ENCODE measurements around the gene IMMP2L. TPM values are rescaled to one million over a fixed set of nuclear protein-coding genes. Genes with fewer than 3 reads are reported as not detected.

Gene IMMP2L
- total RNA-seq, 1 experiment from 2014 or later: 8.6 TPM

- Histone ChIP-seq H3K4me2 (ENCODE audit: low read length) (no peak overlapping the region), H3K4me3 (ENCODE audit: low read length) (no peak overlapping the region), H3K9ac (ENCODE audit: low read length) (no peak overlapping the region), H3K79me2 (ENCODE audit: low read length) (no peaks in the 10 kb centered on the region), H3K36me3 (ENCODE audit: low read depth, low read length) (no peaks in the 10 kb centered on the region), H3K9me2 (replicated peaks; ENCODE audit: low read length) (no peaks in the 10 kb centered on the region), H3K27ac (ENCODE audit: low read length) (no peak overlapping the region), H4K20me1 (ENCODE audit: low read length) (no peaks in the 10 kb centered on the region), H3K4me1 (ENCODE audit: insufficient read depth, low read length) (no peaks in the 10 kb centered on the region), H3K27me3 (ENCODE audit: low read length) (no peaks in the 10 kb centered on the region), H3F3A (ENCODE audit: low read length, unreplicated experiment) (no peaks in the 10 kb centered on the region), H2AFZ (ENCODE audit: low read length) (no peak overlapping the region), H3K9me3 (ENCODE audit: low read length) (no peaks in the 10 kb centered on the region)
- ChIA-PET CTCF (no interaction called here), POLR2A (ENCODE audit: unreplicated experiment) (interaction anchor here (0.6 kb wide), 2 partner anchors 83 to 602 kb away, joined by 3 read pairs; no protein-coding TSS in a partner anchor)
- ATAC-seq (no peak), DNase-seq (no peak)
- TF ChIP-seq, protein P1, sequence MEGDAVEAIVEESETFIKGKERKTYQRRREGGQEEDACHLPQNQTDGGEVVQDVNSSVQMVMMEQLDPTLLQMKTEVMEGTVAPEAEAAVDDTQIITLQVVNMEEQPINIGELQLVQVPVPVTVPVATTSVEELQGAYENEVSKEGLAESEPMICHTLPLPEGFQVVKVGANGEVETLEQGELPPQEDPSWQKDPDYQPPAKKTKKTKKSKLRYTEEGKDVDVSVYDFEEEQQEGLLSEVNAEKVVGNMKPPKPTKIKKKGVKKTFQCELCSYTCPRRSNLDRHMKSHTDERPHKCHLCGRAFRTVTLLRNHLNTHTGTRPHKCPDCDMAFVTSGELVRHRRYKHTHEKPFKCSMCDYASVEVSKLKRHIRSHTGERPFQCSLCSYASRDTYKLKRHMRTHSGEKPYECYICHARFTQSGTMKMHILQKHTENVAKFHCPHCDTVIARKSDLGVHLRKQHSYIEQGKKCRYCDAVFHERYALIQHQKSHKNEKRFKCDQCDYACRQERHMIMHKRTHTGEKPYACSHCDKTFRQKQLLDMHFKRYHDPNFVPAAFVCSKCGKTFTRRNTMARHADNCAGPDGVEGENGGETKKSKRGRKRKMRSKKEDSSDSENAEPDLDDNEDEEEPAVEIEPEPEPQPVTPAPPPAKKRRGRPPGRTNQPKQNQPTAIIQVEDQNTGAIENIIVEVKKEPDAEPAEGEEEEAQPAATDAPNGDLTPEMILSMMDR (conservative IDR thresholded peaks at IDR 0.05; ENCODE audit: low read depth, low read length): no peak
- TF ChIP-seq EZH2 (IDR thresholded peaks at IDR 0.05; ENCODE audit: low read length, unreplicated experiment): no peak
- TF ChIP-seq EZH2phosphoT487 (IDR thresholded peaks at IDR 0.05; ENCODE audit: borderline replicate concordance, low read length): no peak
- no TSS peak for BruUV-seq (replicated peaks)
- intact Hi-C loops (cut with micrococcal nuclease): no loop called here
These were observed 720.3 kb downstream of the IMMP2L start for GRCh38 chr7:110841840-110842545.

DNA sequence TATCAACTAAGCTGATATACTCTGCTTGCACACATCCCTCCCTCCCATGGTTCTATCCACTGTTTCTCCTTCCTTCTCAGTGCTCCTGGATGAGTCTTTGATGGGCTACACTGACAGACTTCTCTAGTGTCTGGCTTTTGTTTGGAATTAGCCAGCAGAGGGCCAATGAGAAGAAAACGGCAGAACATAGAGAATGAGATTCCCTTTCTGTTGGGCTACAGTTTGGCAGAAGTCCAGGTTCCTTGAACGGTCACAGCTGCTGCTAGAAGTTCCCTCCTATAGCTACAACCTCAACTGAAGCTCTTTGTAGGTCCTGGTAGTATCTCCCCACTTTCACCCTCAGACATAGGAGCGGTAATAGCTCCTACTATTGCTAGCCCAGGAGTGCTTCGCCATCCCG is 722.4 kb downstream of the IMMP2L start:
- Histone ChIP-seq H2AFZ (ENCODE audit: low read length) (no peak overlapping the region), H3K9me3 (ENCODE audit: low read length) (no peaks in the 10 kb centered on the region), H3K36me3 (ENCODE audit: low read depth, low read length) (no peaks in the 10 kb centered on the region), H3K79me2 (ENCODE audit: low read length) (no peaks in the 10 kb centered on the region), H3K9ac (ENCODE audit: low read length) (no peak overlapping the region), H3K9me2 (replicated peaks; ENCODE audit: low read length) (no peaks in the 10 kb centered on the region), H3K27ac (ENCODE audit: low read length) (no peak overlapping the region), H4K20me1 (ENCODE audit: low read length) (no peaks in the 10 kb centered on the region), H3F3A (ENCODE audit: low read length, unreplicated experiment) (no peaks in the 10 kb centered on the region), H3K4me1 (ENCODE audit: insufficient read depth, low read length) (no peaks in the 10 kb centered on the region), H3K4me3 (ENCODE audit: low read length) (no peak overlapping the region), H3K27me3 (ENCODE audit: low read length) (no peaks in the 10 kb centered on the region), H3K4me2 (ENCODE audit: low read length) (no peak overlapping the region)
- peak; percentile 22 for DNase-seq
- ChIA-PET POLR2A (ENCODE audit: unreplicated experiment) (no interaction called here), CTCF (no interaction called here)
- no TSS peak for BruUV-seq (replicated peaks)
- TF ChIP-seq, protein P1 (conservative IDR thresholded peaks at IDR 0.05; ENCODE audit: low read depth, low read length): peak; percentile 30; the same call in 1 of the 2 replicates
- TF ChIP-seq EZH2 (IDR thresholded peaks at IDR 0.05; ENCODE audit: low read length, unreplicated experiment) (no peak), EZH2phosphoT487 (IDR thresholded peaks at IDR 0.05; ENCODE audit: borderline replicate concordance, low read length) (no peak)
- peak; percentile 45; the same call in 1 of the 2 replicates for ATAC-seq
- intact Hi-C loops (cut with micrococcal nuclease): no loop called here

GRCh38 chr7:110835849-110836248 is 726.4 kb downstream of the IMMP2L start:
- TF ChIP-seq EZH2phosphoT487 (IDR thresholded peaks at IDR 0.05; ENCODE audit: borderline replicate concordance, low read length) (no peak), EZH2 (IDR thresholded peaks at IDR 0.05; ENCODE audit: low read length, unreplicated experiment) (no peak)
- TF ChIP-seq, protein P1 (conservative IDR thresholded peaks at IDR 0.05; ENCODE audit: low read depth, low read length): no peak
- intact Hi-C loops (cut with micrococcal nuclease): no loop called here

More at GRCh38 chr7:110835849-110836248, 726.4 kb downstream of the IMMP2L start:
- Histone ChIP-seq H3K79me2 (ENCODE audit: low read length) (no peaks in the 10 kb centered on the region), H3K9me2 (replicated peaks; ENCODE audit: low read length) (no peaks in the 10 kb centered on the region), H3K27ac (ENCODE audit: low read length) (no peak overlapping the region), H3K27me3 (ENCODE audit: low read length) (no peaks in the 10 kb centered on the region), H3K4me2 (ENCODE audit: low read length) (no peak overlapping the region), H3K9ac (ENCODE audit: low read length) (no peak overlapping the region), H3K4me3 (ENCODE audit: low read length) (no peak overlapping the region), H3F3A (ENCODE audit: low read length, unreplicated experiment) (no peaks in the 10 kb centered on the region), H3K9me3 (ENCODE audit: low read length) (no peaks in the 10 kb centered on the region), H2AFZ (ENCODE audit: low read length) (no peak overlapping the region), H4K20me1 (ENCODE audit: low read length) (no peaks in the 10 kb centered on the region), H3K4me1 (ENCODE audit: insufficient read depth, low read length) (no peaks in the 10 kb centered on the region), H3K36me3 (ENCODE audit: low read depth, low read length) (no peaks in the 10 kb centered on the region)
- DNase-seq (no peak), ATAC-seq (no peak)
- ChIA-PET POLR2A (ENCODE audit: unreplicated experiment) (no interaction called here), CTCF (no interaction called here)
- BruUV-seq (replicated peaks): no TSS peak
